GM23248 (cell line): ENCODE results near the gene KNDC1.
"Not testable (repeated sequence)": the region's sequence is repeated elsewhere in the genome, so short reads cannot be mapped to it uniquely, and the experiment has no call there.

Source experiments
- EZH2 ChIP-seq: fragments of 200-600 bp; sonication (generic); IDR thresholded peaks from 2 replicates; pipeline ENCODE4 v1.6.1; 2018; ENCODE audit warnings: antibody characterized with exemption, mild to moderate bottlenecking; ENCODE audit not compliant: insufficient read depth, poor library complexity, severe bottlenecking
- EZH2phosphoT487 ChIP-seq: fragments of 200-600 bp; sonication (generic); IDR thresholded peaks from 2 replicates; pipeline ENCODE4 v1.6.1; 2018; ENCODE audit warnings: antibody characterized with exemption, moderate library complexity, mild to moderate bottlenecking, low read depth; ENCODE audit not compliant: insufficient read depth

DNA sequence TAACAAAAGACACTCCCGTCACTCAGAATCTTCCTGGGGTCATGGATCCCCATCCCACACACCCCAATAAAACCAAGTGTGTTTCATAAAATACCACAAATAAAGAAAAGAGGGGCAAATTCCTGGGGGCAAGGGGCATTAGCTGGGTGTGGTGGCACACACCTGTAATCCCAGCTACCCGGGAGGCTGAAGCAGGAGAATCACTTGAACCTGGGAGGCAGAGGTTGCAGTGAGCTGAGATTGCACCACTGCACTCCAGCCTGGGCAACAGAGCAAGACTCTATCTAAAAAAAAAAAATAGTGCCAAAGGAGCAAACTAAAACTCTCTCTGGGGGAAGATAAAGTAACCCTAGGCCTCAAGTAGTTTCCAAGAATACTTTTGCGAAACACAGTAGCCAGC, 8.9 kb upstream of the KNDC1 start:
- TF ChIP-seq EZH2, EZH2phosphoT487: not testable (repeated sequence)
